Sigmoid colon (tissue), 4 donors: ENCODE measurements around the gene RAB26.

Source experiments
- CTCF ChIP-seq, 4 experiments: fragments of 450-650 bp in 3 of 4; fragments of 200-600 bp in 1 of 4; IDR thresholded peaks; one replicate each; pipeline ENCODE4 v1.5.1; 2016 to 2019; ENCODE audit warnings: antibody characterized with exemption in 4 of 4, mild to moderate bottlenecking in 3 of 4, moderate library complexity in 2 of 4
- EP300 ChIP-seq, 4 donors: sonication (generic); formaldehyde crosslinking; IDR thresholded peaks; one replicate each; pipeline ENCODE4 v1.6.1; 2017; ENCODE audit warnings: antibody characterized with exemption in 4 of 4

- TF ChIP-seq CTCF (IDR thresholded peaks at IDR 0.05) (no peak), EP300 (IDR thresholded peaks at IDR 0.05) (no peak)
These were observed 14.3 kb downstream of the RAB26 start for GRCh38 chr16:2162676-2163118.
